Measurements from ENCODE around the gene BCR.

The BCR gene

GRCh38 chr22:23356094-23356493, 175.8 kb downstream of the BCR start:
- TF ChIP-seq, protein P1, sequence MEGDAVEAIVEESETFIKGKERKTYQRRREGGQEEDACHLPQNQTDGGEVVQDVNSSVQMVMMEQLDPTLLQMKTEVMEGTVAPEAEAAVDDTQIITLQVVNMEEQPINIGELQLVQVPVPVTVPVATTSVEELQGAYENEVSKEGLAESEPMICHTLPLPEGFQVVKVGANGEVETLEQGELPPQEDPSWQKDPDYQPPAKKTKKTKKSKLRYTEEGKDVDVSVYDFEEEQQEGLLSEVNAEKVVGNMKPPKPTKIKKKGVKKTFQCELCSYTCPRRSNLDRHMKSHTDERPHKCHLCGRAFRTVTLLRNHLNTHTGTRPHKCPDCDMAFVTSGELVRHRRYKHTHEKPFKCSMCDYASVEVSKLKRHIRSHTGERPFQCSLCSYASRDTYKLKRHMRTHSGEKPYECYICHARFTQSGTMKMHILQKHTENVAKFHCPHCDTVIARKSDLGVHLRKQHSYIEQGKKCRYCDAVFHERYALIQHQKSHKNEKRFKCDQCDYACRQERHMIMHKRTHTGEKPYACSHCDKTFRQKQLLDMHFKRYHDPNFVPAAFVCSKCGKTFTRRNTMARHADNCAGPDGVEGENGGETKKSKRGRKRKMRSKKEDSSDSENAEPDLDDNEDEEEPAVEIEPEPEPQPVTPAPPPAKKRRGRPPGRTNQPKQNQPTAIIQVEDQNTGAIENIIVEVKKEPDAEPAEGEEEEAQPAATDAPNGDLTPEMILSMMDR (IDR thresholded peaks at IDR 0.05; ENCODE audit: insufficient read depth, low read length), result no peak
- TF ChIP-seq GABPA (IDR thresholded peaks at IDR 0.05; ENCODE audit: low read depth) (no peak), POLR2AphosphoS5 (IDR thresholded peaks at IDR 0.05; ENCODE audit: low read depth) (no peak)
- TF ChIP-seq, protein P2, sequence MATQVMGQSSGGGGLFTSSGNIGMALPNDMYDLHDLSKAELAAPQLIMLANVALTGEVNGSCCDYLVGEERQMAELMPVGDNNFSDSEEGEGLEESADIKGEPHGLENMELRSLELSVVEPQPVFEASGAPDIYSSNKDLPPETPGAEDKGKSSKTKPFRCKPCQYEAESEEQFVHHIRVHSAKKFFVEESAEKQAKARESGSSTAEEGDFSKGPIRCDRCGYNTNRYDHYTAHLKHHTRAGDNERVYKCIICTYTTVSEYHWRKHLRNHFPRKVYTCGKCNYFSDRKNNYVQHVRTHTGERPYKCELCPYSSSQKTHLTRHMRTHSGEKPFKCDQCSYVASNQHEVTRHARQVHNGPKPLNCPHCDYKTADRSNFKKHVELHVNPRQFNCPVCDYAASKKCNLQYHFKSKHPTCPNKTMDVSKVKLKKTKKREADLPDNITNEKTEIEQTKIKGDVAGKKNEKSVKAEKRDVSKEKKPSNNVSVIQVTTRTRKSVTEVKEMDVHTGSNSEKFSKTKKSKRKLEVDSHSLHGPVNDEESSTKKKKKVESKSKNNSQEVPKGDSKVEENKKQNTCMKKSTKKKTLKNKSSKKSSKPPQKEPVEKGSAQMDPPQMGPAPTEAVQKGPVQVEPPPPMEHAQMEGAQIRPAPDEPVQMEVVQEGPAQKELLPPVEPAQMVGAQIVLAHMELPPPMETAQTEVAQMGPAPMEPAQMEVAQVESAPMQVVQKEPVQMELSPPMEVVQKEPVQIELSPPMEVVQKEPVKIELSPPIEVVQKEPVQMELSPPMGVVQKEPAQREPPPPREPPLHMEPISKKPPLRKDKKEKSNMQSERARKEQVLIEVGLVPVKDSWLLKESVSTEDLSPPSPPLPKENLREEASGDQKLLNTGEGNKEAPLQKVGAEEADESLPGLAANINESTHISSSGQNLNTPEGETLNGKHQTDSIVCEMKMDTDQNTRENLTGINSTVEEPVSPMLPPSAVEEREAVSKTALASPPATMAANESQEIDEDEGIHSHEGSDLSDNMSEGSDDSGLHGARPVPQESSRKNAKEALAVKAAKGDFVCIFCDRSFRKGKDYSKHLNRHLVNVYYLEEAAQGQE (IDR thresholded peaks at IDR 0.05; ENCODE audit: insufficient replicate concordance, low read depth), result no peak
- DNase-seq (ENCODE audit: low read depth in 1 of 2, low spot score in 1 of 2), result no peak
- Histone ChIP-seq H3K4me3 (replicated peaks; ENCODE audit: insufficient read depth, low read length) (no peak overlapping the region), H3K27ac (replicated peaks) (no peak overlapping the region), H3K27me3 (ENCODE audit: insufficient read depth, poor library complexity, severe bottlenecking) (peaks cover 4% of the 10 kb centered on the region)

DNA sequence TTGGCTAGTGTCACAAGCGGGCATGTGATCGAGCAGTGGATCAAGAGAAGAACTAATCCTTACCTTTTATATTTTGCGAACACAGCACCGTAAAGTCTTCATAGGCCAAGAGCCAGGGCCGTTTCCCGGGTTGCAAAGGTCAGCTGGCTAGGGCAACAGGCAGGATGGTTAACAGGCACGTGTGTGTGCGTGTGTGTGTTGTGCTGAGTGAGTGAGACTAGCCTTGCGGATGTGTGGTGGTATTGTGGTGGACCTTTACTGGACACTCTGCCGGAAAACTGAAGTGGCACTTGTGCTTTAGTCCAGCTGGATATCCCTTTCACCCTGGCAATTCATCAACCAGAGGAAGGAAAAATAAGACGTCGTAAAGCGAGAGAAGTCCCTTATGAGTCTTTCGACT, 176.7 kb downstream of the BCR start:
- Histone ChIP-seq H3K27me3 (ENCODE audit: insufficient read depth, poor library complexity, severe bottlenecking) (peaks cover 4% of the 10 kb centered on the region), H3K27ac (replicated peaks) (no peak overlapping the region), H3K4me3 (replicated peaks; ENCODE audit: insufficient read depth, low read length) (no peak overlapping the region)
- TF ChIP-seq POLR2AphosphoS5 (IDR thresholded peaks at IDR 0.05; ENCODE audit: low read depth) (no peak), GABPA (IDR thresholded peaks at IDR 0.05; ENCODE audit: low read depth) (no peak), SPI1 (IDR thresholded peaks at IDR 0.05; ENCODE audit: borderline replicate concordance, low read depth) (no peak)
- TF ChIP-seq, protein P1 (IDR thresholded peaks at IDR 0.05; ENCODE audit: insufficient read depth, low read length), result no peak
- TF ChIP-seq, protein P2 (IDR thresholded peaks at IDR 0.05; ENCODE audit: insufficient replicate concordance, low read depth), result no peak
- no peak for DNase-seq (ENCODE audit: low read depth in 1 of 2, low spot score in 1 of 2)

GRCh38 chr22:23359583-23360123, 179.3 kb downstream of the BCR start:
- Histone ChIP-seq H3K27me3 (ENCODE audit: insufficient read depth, poor library complexity, severe bottlenecking) (no peaks in the 10 kb centered on the region), H3K27ac (replicated peaks) (no peak overlapping the region), H3K4me3 (replicated peaks; ENCODE audit: insufficient read depth, low read length) (no peak overlapping the region)
- TF ChIP-seq GABPA (IDR thresholded peaks at IDR 0.05; ENCODE audit: low read depth) (no peak), POLR2AphosphoS5 (IDR thresholded peaks at IDR 0.05; ENCODE audit: low read depth) (no peak), SPI1 (IDR thresholded peaks at IDR 0.05; ENCODE audit: borderline replicate concordance, low read depth) (no peak)
- TF ChIP-seq, protein P2 (IDR thresholded peaks at IDR 0.05; ENCODE audit: insufficient replicate concordance, low read depth), result no peak
- TF ChIP-seq, protein P1 (IDR thresholded peaks at IDR 0.05; ENCODE audit: insufficient read depth, low read length), result no peak
- DNase-seq (ENCODE audit: low read depth in 1 of 2, low spot score in 1 of 2), result no peak
